Skeletal muscle satellite cell (primary cell): ENCODE results near the gene FTO.

ENCODE experiments used
- H3K27me3 ChIP-seq: 2 replicates; pipeline ENCODE4 v1.7.0; 2013; ENCODE audit warnings: low read length; ENCODE audit not compliant: control insufficient read depth, insufficient read depth
- H3K36me3 ChIP-seq: 2 replicates; pipeline ENCODE4 v1.7.0; 2013; ENCODE audit warnings: mild to moderate bottlenecking, control low read depth, low read length; ENCODE audit not compliant: insufficient read depth
- H3K4me1 ChIP-seq: 2 replicates; pipeline ENCODE4 v1.7.0; 2013; ENCODE audit warnings: low read length; ENCODE audit not compliant: control insufficient read depth, insufficient read depth
- H3K4me2 ChIP-seq: 2 replicates; pipeline ENCODE4 v1.7.0; 2013; ENCODE audit warnings: mild to moderate bottlenecking, low read length
- H3K4me3 ChIP-seq: 2 replicates; pipeline ENCODE4 v1.7.0; 2013; ENCODE audit warnings: low read length
- H3K9ac ChIP-seq: 2 replicates; pipeline ENCODE4 v1.7.0; 2013; ENCODE audit warnings: mild to moderate bottlenecking, low read depth, low read length, moderate library complexity
- H3K9me3 ChIP-seq: replicated peaks from 2 replicates; pipeline ENCODE4 v1.7.0; 2013; ENCODE audit warnings: mild to moderate bottlenecking, control low read depth, low read length

FTO gene

DNA sequence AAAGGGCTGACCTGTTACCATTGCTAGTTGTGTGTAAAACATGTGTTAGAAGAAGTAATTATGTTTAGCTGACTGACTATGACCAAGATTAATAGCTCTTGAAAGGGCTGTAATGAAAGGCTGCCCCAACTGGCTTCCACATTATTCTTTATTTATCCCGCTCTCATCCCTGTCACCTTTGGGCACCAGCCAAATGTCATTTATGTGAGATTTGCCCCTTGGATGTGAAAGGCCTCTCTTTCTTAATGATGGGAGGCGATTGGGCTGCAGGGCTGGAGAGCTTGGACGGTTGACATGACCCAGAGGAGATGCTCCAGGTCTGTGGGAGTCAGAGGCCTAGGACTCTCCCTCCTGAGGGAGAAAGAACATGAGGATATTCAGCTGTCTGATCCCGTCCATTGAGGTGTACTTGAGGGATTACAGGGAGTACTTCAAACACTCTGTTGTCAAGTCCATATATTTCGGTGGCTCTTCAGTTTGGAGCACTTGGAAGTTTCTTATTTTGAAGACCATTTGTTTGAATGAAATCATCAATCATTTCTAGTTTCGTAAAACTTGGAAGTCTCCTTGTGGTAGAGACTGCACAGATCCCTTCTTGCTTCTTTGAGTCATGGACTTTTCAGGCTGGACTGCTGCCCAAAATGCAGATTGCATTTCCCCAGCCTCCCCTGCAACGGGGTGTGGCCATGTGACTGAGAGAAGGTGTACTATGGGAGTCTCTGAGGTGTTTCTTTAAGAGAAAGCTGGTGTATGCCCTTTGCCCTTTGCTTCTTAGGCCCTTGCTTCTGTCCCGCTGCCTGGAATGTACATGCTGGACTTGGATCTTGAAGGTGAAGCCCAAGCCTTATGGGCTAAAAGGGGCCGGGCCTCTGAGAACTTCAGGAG is 51.3 kb downstream of the FTO start:
- Histone ChIP-seq H3K4me2 (no peak overlapping the region), H3K9me3 (no peaks in the 10 kb centered on the region), H3K27me3 (no peaks in the 10 kb centered on the region), H3K4me1 (peaks cover 17% of the 10 kb centered on the region), H3K36me3 (no peaks in the 10 kb centered on the region), H3K4me3 (no peak overlapping the region), H3K9ac (no peak overlapping the region)

DNA sequence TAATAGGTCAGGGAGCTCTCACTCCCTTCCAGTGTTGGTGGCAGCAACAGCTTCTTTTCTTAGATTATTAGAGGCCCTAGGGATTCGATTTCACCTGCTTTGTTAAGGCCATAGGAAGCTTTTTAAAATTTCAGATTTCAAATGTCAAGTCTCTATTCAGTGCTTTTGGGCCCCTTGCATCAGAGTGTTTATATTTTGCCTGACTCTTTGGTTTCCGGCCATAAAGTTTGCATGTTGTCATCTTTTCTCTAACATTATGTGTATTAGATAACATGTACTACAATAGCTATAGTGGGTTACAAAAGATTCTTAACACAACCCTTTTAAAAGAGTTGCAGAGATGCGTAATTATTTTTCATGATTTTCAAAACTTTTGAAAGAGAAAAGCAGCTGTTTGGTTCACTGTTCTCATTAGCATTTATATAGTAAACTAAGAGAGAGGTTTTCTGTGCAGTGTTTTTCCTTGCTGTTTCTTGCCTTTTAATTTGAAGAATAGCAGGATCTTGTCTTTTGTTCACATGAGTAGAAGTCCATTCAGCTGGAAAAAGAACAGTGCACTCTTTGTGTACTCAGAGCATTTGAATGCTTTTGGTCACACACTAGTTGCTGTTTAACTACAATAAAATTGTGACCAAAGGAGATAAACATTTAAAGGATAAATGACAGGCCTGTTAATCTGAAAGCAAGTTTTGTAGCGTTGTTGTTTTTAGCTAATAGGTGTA is 52.5 kb downstream of the FTO start:
- H3K4me2 ChIP-seq = no peak overlapping the region
- H3K4me1 ChIP-seq = peaks cover 17% of the 10 kb centered on the region
- no peaks in the 10 kb centered on the region for H3K36me3 ChIP-seq
- no peak overlapping the region for H3K9ac ChIP-seq
- no peaks in the 10 kb centered on the region for H3K27me3 ChIP-seq
- no peak overlapping the region for H3K4me3 ChIP-seq
- H3K9me3 ChIP-seq = no peaks in the 10 kb centered on the region

DNA sequence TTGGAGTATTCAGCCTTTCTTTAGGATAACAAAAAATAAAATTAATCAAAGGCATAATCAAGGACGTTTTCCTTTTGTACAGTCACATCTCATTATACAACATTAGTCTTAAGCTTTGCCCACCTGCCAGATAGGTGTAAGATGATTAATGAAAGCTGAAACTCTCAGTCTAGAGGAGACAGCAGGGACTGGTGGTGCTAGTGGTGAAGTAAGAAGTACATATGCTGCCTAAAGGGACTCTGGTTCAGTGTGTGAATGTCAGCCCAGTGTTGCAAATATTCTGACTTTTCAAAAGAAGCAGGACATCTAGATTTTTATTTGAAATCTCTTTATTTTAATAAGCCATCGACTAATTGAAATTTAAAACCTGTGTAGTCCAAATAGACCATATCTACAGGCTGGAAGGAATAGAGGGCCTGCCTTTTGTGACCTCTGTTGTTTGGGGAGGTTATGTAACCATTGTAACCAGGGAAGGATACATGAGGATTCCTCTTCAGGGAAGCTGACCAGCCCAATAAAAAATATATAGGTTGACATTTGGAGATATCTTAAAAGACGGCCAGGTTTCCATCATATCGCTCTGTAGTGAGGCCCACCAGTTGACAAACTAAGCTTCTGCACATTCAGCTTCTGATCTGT is 54.1 kb downstream of the FTO start:
- Histone ChIP-seq H3K4me1 (peaks cover 17% of the 10 kb centered on the region), H3K27me3 (no peaks in the 10 kb centered on the region), H3K4me3 (no peak overlapping the region), H3K36me3 (no peaks in the 10 kb centered on the region), H3K4me2 (no peak overlapping the region), H3K9ac (no peak overlapping the region), H3K9me3 (no peaks in the 10 kb centered on the region)

DNA sequence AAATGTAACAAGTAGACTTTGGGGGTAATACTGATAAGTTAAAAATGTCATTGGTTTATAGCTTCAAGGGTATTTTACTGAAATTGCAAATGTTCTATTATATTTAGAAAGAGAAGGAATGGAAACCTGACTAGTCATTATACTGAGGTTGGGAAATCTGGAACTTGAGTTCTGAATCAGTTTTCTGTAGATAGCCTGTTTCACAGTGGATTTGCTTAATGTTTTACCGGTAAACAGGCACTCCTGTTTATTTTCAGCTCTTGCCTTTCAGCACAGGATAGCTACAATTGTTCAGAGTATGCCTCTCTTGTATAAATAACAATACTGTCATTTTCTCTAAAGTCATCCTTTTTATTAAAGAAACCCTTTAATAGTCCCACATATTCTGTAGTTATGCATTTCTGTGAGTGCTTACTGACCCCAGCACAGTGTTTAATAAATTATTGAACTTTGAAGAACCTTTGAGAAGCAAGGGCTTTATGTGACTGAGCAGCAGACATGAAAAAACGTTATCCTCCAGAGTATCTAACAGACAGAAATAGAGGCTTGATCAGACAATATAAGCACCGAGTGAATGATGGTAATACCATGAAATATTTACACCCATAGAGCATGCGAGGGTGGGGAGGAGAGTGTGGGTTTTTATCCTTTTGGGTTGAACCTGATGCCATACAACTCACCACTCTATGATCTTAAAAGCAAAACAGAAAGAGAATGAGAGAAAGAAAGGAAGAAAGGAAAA is 58.2 kb downstream of the FTO start:
- Histone ChIP-seq H3K4me2 (no peak overlapping the region), H3K9ac (no peak overlapping the region), H3K4me1 (peaks cover 9% of the 10 kb centered on the region), H3K4me3 (no peak overlapping the region), H3K36me3 (no peaks in the 10 kb centered on the region), H3K27me3 (no peaks in the 10 kb centered on the region), H3K9me3 (no peaks in the 10 kb centered on the region)

DNA sequence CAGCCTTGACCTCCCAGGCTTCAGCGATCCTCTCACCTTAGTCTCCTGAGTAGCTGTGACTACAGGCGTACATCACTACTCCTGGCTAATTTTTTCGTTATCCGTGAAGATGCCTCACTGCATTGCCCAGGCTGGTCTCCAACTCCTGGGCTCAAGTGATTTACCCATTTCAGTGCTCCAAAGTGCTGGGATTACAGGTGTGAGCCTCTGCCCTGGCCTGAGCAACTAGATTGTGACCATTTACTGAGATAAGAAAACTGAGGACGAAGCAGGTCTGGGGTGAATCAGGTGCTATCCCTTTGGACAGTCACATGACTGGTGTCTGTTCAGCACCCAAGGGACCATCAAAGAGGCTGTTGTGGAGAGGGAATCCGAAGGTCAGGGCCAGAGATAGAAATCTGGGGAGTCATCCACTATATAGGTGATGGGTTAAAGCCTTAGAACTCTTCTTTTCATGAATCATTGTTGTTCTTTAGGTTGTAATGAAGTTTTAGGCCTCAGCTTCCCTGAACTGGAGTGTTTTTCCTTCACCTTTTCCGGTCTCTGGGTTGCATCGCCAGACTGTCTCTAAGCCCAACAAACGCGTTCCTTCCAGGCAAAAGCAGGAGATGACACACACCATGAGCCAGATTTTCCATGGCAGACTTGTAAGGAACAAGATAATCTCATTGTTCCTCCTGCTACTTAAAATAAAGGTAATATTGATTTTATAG is 62.5 kb downstream of the FTO start:
- H3K36me3 ChIP-seq = no peaks in the 10 kb centered on the region
- H3K4me3 ChIP-seq = no peak overlapping the region
- no peak overlapping the region for H3K4me2 ChIP-seq
- H3K4me1 ChIP-seq = peaks cover 45% of the 10 kb centered on the region
- H3K27me3 ChIP-seq = no peaks in the 10 kb centered on the region
- no peaks in the 10 kb centered on the region for H3K9me3 ChIP-seq
- no peak overlapping the region for H3K9ac ChIP-seq

DNA sequence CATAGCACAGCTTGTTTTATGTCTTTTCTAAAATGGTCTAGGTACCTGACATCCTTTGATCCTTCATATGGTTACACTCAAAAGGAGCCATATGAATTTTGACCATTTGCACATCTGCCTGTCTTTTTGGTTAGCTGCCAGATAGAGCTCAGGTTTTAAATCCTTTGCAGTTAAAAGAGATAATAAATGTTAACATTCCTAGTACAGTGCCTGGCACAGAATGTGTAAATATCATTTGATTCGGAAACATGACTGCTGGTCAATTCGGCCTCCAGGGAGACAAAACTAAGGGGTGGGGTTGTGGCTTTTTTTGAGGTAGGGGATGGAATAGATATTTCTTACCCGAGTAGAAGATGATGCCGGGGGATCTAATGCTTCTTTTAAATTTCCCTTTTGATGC is 64.2 kb downstream of the FTO start:
- Histone ChIP-seq H3K36me3 (no peaks in the 10 kb centered on the region), H3K9ac (peak overlapping the region; percentile 71), H3K4me2 (peak overlapping the region; percentile 72), H3K4me1 (peaks cover 59% of the 10 kb centered on the region), H3K9me3 (no peaks in the 10 kb centered on the region), H3K4me3 (peak overlapping the region; percentile 16), H3K27me3 (no peaks in the 10 kb centered on the region)

DNA sequence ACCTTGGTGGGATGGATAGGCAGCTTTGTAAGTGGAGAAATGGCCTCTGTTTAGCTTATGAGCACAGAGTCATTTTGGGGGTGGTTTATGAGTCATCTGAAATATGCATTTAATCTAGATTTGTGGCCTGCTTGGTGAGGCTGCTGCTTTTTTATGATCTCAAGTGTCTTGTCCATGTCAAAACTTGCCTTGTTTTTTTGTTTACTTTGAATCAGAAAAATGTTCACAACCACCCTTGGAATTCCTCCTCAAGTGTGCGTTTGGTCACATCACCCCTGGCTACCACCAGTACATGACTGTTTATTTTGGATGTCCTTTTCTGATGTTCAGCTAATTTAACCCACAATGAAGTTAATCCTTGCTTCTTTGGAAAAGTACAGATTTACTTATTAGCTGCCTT is 64.6 kb downstream of the FTO start:
- H3K36me3 ChIP-seq = no peaks in the 10 kb centered on the region
- peak overlapping the region; percentile 16 for H3K4me3 ChIP-seq
- no peaks in the 10 kb centered on the region for H3K9me3 ChIP-seq
- H3K4me1 ChIP-seq = peaks cover 63% of the 10 kb centered on the region
- peak overlapping the region; percentile 73 for H3K4me2 ChIP-seq
- H3K27me3 ChIP-seq = no peaks in the 10 kb centered on the region
- H3K9ac ChIP-seq = peak overlapping the region; percentile 71

DNA sequence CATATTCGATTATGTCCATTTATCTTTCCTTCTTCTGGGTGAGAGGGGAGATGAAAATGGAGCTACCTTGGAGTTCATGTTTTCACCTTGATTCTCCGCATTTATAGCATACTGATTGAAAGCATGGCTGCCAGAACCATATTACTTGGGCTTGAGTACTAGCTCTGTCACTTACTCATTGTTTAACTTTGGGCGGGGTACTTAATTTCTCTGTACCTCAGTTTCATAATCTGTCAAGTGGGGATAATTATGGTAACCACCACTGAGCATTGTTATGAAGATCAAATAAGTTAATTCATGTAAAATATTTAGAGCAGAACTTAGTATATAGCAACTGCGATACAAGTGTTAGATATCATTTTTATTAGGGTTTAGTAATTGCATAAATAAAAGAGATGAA is 65.2 kb downstream of the FTO start:
- no peaks in the 10 kb centered on the region for H3K36me3 ChIP-seq
- no peaks in the 10 kb centered on the region for H3K9me3 ChIP-seq
- H3K4me2 ChIP-seq = peak overlapping the region; percentile 73
- H3K4me1 ChIP-seq = peaks cover 69% of the 10 kb centered on the region
- peak overlapping the region; percentile 70 for H3K9ac ChIP-seq
- H3K4me3 ChIP-seq = peak overlapping the region; percentile 12
- H3K27me3 ChIP-seq = no peaks in the 10 kb centered on the region

DNA sequence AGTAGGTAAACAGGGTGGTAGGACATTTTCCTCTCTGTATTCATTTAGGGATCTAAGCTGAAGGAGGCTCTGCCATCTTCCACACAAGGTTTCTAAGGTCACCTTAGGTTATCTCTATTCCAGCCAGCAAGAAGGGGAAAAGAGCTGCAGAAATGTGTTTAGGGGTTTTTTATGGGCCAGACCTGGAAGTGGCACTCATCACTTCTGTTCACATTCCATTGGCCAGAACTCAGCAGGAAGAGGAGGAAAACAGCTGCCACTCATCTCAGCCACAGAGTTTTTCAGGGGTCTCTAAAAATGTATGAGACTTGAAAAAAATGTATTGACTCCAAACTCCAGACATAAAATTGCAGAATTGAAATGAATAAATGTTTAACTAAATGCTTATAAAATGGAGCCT is 65.8 kb downstream of the FTO start:
- no peaks in the 10 kb centered on the region for H3K27me3 ChIP-seq
- H3K4me2 ChIP-seq = peak overlapping the region; percentile 37
- H3K9me3 ChIP-seq = no peaks in the 10 kb centered on the region
- no peak overlapping the region for H3K4me3 ChIP-seq
- peak overlapping the region; percentile 70 for H3K9ac ChIP-seq
- peaks cover 75% of the 10 kb centered on the region for H3K4me1 ChIP-seq
- H3K36me3 ChIP-seq = no peaks in the 10 kb centered on the region

DNA sequence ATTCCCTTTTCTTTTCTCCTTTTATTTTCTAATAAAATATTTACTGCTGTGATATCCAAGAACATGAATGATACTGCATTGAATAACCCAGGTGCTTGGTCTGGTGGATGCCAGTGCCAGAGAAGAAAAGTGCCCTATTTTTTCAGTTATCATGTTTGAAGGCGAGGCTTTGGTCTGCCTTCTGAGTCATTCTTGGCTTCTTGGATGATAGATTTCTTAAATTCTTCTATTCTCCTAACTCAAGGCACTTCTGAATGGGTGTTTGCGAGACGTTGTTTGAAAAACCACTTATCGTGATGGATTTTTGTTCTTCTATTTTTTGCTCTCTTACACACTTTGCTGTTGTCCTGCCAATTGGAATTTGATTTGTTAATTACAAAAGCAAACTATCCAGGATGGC is 66.7 kb downstream of the FTO start:
- Histone ChIP-seq H3K4me3 (no peak overlapping the region), H3K4me2 (no peak overlapping the region), H3K9ac (no peak overlapping the region), H3K9me3 (no peaks in the 10 kb centered on the region), H3K27me3 (no peaks in the 10 kb centered on the region), H3K36me3 (no peaks in the 10 kb centered on the region), H3K4me1 (peaks cover 84% of the 10 kb centered on the region)
